Gastrocnemius medialis (tissue), 4 donors: ENCODE results near the gene NDRG2. TPM values are rescaled to one million over a fixed set of nuclear protein-coding genes. Genes with fewer than 3 reads are reported as not detected.

Experiments
- ATAC-seq, 2 donors: fragments of 150-250 bp; one replicate each; pipeline ENCODE4 v1.9.1; 2016
- DNase-seq, 2 donors: peaks; one replicate each; pipeline ENCODE4 v3.0.0-alpha.2; 2019
- H3K27ac ChIP-seq, 4 donors: fragments of 200-600 bp; sonication (generic); 1 replicate in 1 of 4; 2 replicates in 3 of 4; pipeline ENCODE4 v1.5.1; 2016 to 2018; ENCODE audit warnings: mild to moderate bottlenecking in 2 of 4, moderate library complexity in 1 of 4
- H3K27me3 ChIP-seq, 3 donors: fragments of 200-600 bp; sonication (generic) in 2 of 3; 1 replicate in 1 of 3; 2 replicates in 2 of 3; pipeline versions ENCODE4 v1.5.1 to v1.6.0; 2016 to 2019; ENCODE audit warnings: mild to moderate bottlenecking in 1 of 3, moderate library complexity in 1 of 3
- H3K36me3 ChIP-seq, 2 donors: fragments of 200-600 bp; sonication (generic) in 1 of 2; one replicate each; pipeline ENCODE4 v1.5.1; 2017 to 2018
- H3K4me1 ChIP-seq, 2 donors: fragments of 200-600 bp; sonication (generic) in 1 of 2; one replicate each; pipeline ENCODE4 v1.5.1; 2016 to 2017; ENCODE audit warnings: mild to moderate bottlenecking in 2 of 2
- H3K4me3 ChIP-seq, 4 donors: fragments of 200-600 bp; sonication (generic) in 3 of 4; 1 replicate in 1 of 4; 2 replicates in 3 of 4; pipeline ENCODE4 v1.5.1; 2016 to 2019; ENCODE audit warnings: mild to moderate bottlenecking in 2 of 4
- H3K9me3 ChIP-seq, 3 donors: fragments of 200-600 bp; sonication (generic) in 2 of 3; 1 replicate in 1 of 3; 2 replicates in 2 of 3; pipeline ENCODE4 v1.5.1; 2016 to 2019
- POLR2A ChIP-seq, 2 donors: fragments of 450-650 bp; IDR thresholded peaks; one replicate each; pipeline ENCODE4 v1.6.1; 2017; ENCODE audit warnings: antibody characterized with exemption in 2 of 2, mild to moderate bottlenecking in 2 of 2, moderate library complexity in 2 of 2
- in situ Hi-C, 4 donors: fragments of 200-750 bp; cut with MboI; loops; one replicate each; pipeline versions ENCODE4 v1.15.0 to v1.8.0; 2017; ENCODE audit warnings: low sequenced_read_pairs in 4 of 4
- intact Hi-C: fragments of 100-400 bp; cut with DNase I; formaldehyde crosslinking; loops from one replicate; pipeline ENCODE4 v1.15.1; 2023; ENCODE audit warnings: low total_unique reads
- total RNA-seq, 4 donors: library from RNA; depleted of rRNA; stranded (reverse); fragments of >200 nt; gene quantifications; one replicate each; pipeline versions ENCODE4 v1.1.0 to v1.2.3, GENCODE V29; 2016
- TF ChIP-seq, protein P1 (sequence below), 5 experiments: fragments of 450-650 bp in 3 of 5; fragments of 200-600 bp in 2 of 5; sonication (generic) in 2 of 5; IDR thresholded peaks in 4 of 5; conservative IDR thresholded peaks in 1 of 5; 1 replicate in 4 of 5; 2 replicates in 1 of 5; pipeline ENCODE4 v1.5.1; 2016 to 2019; ENCODE audit warnings: antibody characterized with exemption in 5 of 5, mild to moderate bottlenecking in 3 of 5, moderate library complexity in 3 of 5

The NDRG2 gene
- total RNA-seq, 4 donors from 2014 or later, result 759 to 2,790 (median 1,841) TPM

DNA sequence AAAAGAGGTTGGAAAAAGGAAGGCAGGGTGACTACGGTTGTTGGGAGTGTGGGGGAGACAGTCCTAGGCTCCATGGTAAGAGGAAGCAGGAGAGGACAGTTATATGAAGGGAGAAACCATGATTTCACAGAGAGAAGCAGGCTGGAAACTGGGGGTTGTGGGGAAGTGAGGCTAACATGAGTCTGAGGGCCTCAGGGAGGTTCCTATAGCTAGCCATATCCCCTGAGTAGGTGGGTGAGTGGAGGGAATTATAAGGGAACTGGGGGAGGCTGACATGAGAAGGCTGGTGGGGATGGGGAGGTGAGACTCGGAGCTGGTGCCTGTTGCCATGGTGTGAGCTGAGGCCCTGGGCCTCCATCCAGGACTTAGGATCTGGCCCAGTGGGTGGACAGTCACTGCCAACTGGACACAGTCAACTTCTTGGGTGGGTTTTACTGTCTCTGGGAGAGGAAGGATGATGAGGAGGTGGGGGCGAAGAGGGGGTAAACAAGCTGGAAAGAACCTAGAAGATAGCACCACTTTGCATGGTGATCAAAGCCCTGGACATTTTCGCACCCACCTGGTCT lies 8.4 kb upstream of the NDRG2 start:
- DNase-seq (no peak), ATAC-seq (no peak)
- peaks cover 20 to 48% of the 10 kb centered on the region in 2 donors for H3K4me1 ChIP-seq
- H3K27me3 ChIP-seq, result no peaks in the 10 kb centered on the region
- no peak overlapping the region for H3K4me3 ChIP-seq
- peak overlapping the region in 3 of 4 donors; percentile 48 to 55 (median 52) for H3K27ac ChIP-seq
- no peaks in the 10 kb centered on the region for H3K9me3 ChIP-seq
- intact Hi-C loops (no loop called here), in situ Hi-C loops (loop anchor here in 1 of 4 donors (25.0 kb wide), 1 partner anchor 571 kb away; the partner anchor contains the start of genes APEX1, OSGEP, PIP4P1 and PNP)
- TF ChIP-seq POLR2A (IDR thresholded peaks at IDR 0.05), result no peak
- TF ChIP-seq, protein P1, sequence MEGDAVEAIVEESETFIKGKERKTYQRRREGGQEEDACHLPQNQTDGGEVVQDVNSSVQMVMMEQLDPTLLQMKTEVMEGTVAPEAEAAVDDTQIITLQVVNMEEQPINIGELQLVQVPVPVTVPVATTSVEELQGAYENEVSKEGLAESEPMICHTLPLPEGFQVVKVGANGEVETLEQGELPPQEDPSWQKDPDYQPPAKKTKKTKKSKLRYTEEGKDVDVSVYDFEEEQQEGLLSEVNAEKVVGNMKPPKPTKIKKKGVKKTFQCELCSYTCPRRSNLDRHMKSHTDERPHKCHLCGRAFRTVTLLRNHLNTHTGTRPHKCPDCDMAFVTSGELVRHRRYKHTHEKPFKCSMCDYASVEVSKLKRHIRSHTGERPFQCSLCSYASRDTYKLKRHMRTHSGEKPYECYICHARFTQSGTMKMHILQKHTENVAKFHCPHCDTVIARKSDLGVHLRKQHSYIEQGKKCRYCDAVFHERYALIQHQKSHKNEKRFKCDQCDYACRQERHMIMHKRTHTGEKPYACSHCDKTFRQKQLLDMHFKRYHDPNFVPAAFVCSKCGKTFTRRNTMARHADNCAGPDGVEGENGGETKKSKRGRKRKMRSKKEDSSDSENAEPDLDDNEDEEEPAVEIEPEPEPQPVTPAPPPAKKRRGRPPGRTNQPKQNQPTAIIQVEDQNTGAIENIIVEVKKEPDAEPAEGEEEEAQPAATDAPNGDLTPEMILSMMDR (IDR thresholded peaks at IDR 0.05 in 4 of 5, conservative IDR thresholded peaks at IDR 0.05 in 1 of 5), result no peak
- H3K36me3 ChIP-seq, result no peaks in the 10 kb centered on the region

DNA sequence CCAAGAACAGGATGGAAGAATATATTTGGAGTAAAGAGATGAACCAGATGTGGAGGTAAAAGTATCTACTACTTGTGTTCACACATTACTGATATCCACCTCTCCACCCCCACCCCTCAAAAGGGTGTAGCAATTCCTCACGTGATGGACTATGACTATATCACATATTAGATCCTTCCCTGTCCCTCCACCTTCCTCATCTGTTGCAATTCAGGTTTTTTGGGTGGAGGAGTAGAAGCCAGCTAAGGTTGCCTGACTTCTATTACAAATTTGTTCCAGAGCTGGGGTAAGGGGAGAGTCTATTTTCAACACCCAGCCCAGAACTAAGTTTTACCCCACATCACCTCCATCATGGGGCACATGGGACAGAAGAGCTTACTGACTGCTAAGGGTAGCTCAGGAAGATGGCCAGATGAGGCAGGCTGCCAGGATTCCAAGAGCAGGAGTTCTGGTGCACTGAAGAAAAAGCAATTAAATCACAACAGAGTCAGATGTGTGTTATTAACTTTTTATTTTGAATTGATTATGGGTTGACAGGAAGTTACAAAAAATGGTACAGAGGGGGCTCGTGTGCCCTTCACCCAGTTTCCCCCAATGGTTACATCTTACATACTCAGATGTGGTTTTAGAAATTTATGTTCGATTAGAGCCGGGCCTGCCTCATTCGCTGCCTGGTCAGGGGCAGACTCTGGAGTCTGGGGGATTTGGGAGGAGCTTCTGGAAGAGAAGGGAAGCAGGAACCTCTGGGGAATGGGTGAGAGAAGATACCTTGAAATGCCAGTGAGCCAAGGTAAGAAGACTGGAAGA lies 7.7 kb upstream of the NDRG2 start:
- H3K4me3 ChIP-seq, result no peak overlapping the region
- no peaks in the 10 kb centered on the region for H3K27me3 ChIP-seq
- in situ Hi-C loops (loop anchor here in 1 of 4 donors (25.0 kb wide), 1 partner anchor 570 kb away; the partner anchor contains the start of genes APEX1, OSGEP, PIP4P1 and PNP), intact Hi-C loops (no loop called here)
- ATAC-seq (peak; percentile 64 to 71), DNase-seq (peak in 1 of 2 donors; percentile 73)
- peak overlapping the region in 3 of 4 donors; percentile 48 to 55 (median 52) for H3K27ac ChIP-seq
- no peaks in the 10 kb centered on the region for H3K36me3 ChIP-seq
- no peaks in the 10 kb centered on the region for H3K9me3 ChIP-seq
- TF ChIP-seq, protein P1 (IDR thresholded peaks at IDR 0.05 in 4 of 5, conservative IDR thresholded peaks at IDR 0.05 in 1 of 5), result no peak
- TF ChIP-seq POLR2A (IDR thresholded peaks at IDR 0.05), result no peak
- H3K4me1 ChIP-seq, result peaks cover 19 to 47% of the 10 kb centered on the region in 2 donors

DNA sequence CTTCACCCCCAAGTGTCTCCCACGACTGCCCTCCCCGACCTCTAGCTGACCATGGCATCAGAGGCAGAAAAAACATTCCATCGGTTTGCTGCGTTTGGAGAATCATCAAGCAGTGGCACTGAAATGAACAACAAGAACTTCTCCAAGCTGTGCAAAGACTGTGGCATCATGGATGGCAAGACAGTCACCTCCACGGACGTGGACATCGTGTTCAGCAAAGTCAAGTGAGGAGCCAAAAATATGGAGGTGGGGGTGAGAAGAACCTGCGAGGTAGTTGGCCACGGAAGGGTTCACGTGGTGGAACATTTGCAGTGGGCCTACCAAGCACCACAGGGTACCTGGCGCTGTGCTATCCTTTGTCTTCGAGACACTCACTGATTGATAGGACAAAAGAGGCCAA lies 5.7 kb upstream of the NDRG2 start:
- Histone ChIP-seq H3K36me3 (no peaks in the 10 kb centered on the region), H3K27ac (peak overlapping the region in 1 of 4 donors; percentile 100), H3K4me3 (no peak overlapping the region), H3K4me1 (peaks cover 28 to 55% of the 10 kb centered on the region in 2 donors), H3K9me3 (no peaks in the 10 kb centered on the region), H3K27me3 (no peaks in the 10 kb centered on the region)
- in situ Hi-C loops (loop anchor here in 1 of 4 donors (25.0 kb wide), 1 partner anchor 568 kb away; the partner anchor contains the start of genes APEX1, OSGEP, PIP4P1 and PNP), intact Hi-C loops (no loop called here)
- no peak for DNase-seq
- TF ChIP-seq POLR2A (IDR thresholded peaks at IDR 0.05), result no peak
- TF ChIP-seq, protein P1 (IDR thresholded peaks at IDR 0.05 in 4 of 5, conservative IDR thresholded peaks at IDR 0.05 in 1 of 5), result no peak
- ATAC-seq, result no peak

DNA sequence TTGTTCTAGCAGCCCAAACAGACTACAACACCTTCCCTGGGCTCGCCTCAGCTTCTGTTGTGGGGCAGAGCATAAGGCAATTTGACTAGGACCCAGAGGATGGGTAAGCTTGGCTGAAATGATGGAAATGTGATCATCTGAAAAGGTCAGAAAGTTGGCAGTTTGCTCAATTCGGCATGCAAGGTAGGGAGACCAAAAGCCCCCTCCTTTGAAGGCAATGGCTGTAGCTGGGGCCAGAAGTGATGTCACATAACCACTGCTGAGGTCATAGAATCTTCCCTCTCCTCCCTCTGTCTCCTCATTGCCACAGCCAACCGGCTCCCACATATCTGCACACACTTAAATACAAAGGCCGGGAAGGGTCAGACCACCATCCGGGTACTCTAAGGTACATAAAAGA lies 5.1 kb upstream of the NDRG2 start, which contains the start of gene TPPP2:
TPPP2 (plus strand) TSS at position 301 of the 400 bp plus-strand sequence. CDS start 365 bp downstream, outside the sequence.
- H3K36me3 ChIP-seq, result no peaks in the 10 kb centered on the region
- TF ChIP-seq, protein P1 (IDR thresholded peaks at IDR 0.05 in 4 of 5, conservative IDR thresholded peaks at IDR 0.05 in 1 of 5), result no peak
- no peak for TF ChIP-seq POLR2A (IDR thresholded peaks at IDR 0.05)
- peak within 1 kb of the TSS; percentile 22 to 100 (median 98) for H3K27ac ChIP-seq
- intact Hi-C loops (no loop called here), in situ Hi-C loops (loop anchor here in 1 of 4 donors (25.0 kb wide), 1 partner anchor 568 kb away; the partner anchor contains the start of genes APEX1, OSGEP, PIP4P1 and PNP)
- ATAC-seq (no peak), DNase-seq (no peak)
- no peaks in the 10 kb centered on the region for H3K27me3 ChIP-seq
- peaks cover 28 to 55% of the 10 kb centered on the region in 2 donors for H3K4me1 ChIP-seq
- H3K4me3 ChIP-seq, result no peak within 1 kb of the TSS
- no peaks in the 10 kb centered on the region for H3K9me3 ChIP-seq
